SKM-1 treated with dmso at 0.1 percent for 144 hours (cell line): ENCODE data around the gene CACNA1H.

Experiments used
- DNase-seq: peaks from one replicate; lab custom pipeline; 2025; ENCODE audit not compliant: unreplicated experiment; lab: John Stamatoyannopoulos, UW

The CACNA1H gene

GRCh38 chr16:1210461-1210860, 57.6 kb downstream of the CACNA1H start:
- no peak for DNase-seq

DNA sequence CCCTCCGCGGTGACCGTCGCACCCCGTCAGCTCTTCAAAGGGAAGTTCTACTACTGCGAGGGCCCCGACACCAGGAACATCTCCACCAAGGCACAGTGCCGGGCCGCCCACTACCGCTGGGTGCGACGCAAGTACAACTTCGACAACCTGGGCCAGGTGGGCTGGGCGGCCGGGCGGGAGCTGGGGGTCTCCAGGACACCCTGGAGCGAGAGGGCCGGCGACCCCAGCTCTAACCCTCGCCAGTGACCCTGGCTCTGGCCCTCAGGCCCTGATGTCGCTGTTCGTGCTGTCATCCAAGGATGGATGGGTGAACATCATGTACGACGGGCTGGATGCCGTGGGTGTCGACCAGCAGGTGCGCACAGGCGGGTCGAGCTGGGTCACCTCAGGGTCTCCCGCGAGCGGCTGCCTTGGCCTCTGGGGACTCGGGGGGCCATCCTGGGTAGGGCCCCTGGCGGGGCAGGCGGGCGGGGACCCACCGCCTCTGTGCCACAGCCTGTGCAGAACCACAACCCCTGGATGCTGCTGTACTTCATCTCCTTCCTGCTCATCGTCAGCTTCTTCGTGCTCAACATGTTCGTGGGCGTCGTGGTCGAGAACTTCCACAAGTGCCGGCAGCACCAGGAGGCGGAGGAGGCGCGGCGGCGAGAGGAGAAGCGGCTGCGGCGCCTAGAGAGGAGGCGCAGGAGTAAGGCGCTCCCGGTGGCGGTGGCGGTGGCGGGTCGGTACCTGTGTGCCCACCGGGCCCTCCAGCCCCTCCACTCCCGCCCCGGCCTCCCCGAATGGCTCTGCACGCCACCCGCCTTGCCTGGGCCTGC, 58.8 kb downstream of the CACNA1H start:
- no peak for DNase-seq

DNA sequence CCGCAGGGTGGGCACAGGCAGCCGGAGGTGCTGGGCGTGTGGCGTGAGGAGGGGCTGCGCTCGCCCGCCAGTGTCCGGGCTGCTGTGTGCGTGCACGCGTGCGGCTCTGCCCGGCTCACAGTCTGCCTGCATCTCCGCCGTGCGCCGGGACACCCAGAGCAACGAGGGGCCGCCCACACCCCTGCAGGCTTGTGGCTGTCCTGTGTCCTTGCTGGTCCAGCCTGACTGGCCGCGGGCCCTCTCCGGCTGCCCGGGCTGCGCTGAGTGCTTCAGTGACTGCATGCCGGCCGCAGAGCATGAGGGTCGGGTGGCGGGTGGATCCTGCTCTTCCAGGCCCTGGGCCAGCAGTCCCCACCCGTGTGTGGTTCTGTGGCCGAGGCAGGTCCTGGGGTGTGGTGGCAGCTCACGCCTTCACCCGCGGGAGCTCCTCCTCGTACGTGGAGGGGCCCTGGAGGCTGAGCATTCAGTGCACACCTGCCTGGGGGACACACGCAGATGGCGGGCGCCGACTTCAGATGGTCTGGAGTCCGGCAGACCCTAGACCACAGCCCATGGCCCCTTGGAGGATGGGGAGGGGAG, 59.8 kb downstream of the CACNA1H start:
- no peak for DNase-seq

DNA sequence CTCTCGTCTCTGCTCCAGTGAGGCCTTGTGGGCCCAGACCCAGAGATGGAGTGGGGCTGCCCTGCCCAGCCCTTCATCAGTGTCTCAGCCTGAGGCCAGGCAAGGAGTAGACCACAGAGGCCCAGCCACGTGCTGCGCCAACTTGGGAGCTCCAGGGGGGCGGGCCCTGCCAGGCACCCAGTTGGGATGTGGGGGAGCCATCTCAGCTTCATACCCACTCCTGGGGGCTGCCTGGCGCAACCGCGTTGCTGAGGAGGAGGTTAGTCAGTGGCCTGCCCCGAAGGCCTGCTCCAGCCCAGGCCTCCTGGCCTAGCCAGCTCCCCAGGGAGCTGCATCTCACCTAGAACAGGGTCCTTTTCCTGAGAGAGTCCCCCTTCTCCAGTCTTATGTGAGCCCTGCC, 60.3 kb downstream of the CACNA1H start:
- no peak for DNase-seq

GRCh38 chr16:1213796-1214372, 61.0 kb downstream of the CACNA1H start:
- no peak for DNase-seq

DNA sequence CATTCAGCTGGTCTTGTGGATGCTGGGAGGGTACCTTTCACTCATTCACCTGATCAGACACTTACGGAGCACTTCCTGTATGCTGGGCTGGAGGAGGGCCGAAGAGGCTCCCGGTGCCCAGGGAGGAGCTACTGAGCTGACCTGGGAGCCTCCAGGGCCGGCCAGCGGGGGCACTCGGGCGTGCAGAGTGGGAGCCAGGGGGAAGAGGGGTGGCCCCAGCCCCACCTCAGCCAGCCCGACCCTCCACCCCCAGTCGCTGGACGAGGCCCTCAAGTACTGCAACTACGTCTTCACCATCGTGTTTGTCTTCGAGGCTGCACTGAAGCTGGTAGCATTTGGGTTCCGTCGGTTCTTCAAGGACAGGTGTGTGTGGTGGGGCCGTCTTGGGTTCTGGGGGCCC, 61.8 kb downstream of the CACNA1H start:
- no peak for DNase-seq

DNA sequence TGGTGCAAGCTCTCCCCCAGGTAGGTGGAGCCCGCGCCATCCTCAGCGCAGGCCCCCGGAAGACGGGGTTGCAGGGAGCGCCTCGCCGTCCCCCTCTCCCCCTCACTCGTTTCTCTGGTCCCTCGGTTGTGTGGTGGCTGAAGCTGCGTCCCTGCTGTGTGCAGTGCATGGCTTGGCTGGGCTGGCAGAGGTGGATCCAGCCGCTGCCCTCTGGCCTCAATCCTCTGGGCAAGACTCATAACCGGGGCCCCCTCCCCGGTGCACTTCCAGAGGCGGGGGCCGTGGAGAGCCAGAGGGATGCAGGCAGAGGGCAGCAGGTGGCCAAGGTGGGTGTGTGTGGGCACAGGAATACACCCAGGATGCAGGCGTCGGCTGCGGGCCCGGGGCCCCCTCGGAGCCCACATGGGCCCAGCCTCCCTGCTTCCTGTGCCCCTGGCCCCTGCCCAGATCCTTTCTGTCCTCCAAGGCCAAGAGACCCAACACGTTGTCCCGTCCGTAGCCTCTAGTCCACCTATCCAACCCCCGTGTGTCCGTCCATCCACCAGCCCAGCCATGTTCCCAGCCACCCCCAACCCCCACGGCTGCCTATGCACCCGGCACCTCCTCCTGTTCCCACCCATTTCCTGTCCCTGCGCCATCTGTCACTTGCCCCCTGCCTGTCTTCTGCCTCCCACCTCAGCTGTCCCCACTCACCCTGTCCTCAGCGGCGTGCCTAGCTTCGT, 62.8 kb downstream of the CACNA1H start:
- no peak for DNase-seq

- no peak for DNase-seq
Observed at GRCh38 chr16:1216296-1216619, 63.4 kb downstream of the CACNA1H start.

DNA sequence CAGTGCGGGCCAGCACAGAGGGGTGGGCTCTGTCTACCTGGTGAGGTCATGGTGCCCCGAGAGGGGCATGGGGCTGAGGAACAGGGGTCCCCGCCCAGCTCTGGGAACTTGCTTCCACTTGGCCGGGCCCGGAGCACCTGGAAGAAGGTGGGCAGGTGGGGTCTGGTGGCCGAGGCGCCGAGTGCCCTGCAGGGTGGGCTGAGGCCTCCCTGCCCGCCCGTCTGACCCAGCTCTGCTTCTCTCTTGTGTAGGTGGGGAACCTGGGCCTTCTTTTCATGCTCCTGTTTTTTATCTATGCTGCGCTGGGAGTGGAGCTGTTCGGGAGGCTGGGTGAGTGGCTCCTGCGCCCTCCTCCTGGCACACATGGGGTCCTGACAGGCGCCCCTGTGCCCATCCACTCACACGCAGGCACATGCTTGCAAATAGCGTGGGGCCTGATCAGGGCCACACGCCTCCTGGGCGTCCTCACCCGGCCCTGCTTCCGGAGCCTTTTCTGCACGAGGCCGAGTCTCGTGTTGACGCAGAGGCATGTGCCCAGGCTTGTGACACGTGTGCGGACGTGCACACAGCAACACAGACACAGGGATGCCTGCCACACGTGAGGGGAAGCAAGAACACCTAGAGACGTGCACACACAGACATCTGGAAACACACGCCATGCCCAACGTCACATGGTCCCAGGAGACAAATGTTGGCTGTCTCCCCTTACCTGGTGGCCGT, 63.9 kb downstream of the CACNA1H start:
- no peak for DNase-seq

DNA sequence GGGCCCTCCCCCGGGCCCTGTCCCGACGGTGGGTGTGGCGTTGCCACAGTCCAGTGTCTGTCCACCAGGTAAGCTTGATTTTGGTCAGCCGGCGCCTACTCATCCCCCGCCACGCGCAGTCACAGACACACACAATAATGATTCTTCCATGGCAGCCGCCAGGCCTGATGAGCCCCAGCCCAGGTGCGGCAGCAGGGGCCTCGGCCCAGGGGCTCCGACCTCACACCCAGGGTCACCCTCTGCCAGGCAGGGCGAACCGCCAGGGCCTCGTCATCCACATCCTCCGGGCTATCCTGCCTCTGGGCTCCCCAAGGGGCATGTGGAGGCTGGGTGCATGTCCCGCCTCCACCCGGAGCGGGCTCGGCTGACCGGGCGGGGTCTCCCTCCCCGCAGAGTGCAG, 64.6 kb downstream of the CACNA1H start:
- no peak for DNase-seq

DNA sequence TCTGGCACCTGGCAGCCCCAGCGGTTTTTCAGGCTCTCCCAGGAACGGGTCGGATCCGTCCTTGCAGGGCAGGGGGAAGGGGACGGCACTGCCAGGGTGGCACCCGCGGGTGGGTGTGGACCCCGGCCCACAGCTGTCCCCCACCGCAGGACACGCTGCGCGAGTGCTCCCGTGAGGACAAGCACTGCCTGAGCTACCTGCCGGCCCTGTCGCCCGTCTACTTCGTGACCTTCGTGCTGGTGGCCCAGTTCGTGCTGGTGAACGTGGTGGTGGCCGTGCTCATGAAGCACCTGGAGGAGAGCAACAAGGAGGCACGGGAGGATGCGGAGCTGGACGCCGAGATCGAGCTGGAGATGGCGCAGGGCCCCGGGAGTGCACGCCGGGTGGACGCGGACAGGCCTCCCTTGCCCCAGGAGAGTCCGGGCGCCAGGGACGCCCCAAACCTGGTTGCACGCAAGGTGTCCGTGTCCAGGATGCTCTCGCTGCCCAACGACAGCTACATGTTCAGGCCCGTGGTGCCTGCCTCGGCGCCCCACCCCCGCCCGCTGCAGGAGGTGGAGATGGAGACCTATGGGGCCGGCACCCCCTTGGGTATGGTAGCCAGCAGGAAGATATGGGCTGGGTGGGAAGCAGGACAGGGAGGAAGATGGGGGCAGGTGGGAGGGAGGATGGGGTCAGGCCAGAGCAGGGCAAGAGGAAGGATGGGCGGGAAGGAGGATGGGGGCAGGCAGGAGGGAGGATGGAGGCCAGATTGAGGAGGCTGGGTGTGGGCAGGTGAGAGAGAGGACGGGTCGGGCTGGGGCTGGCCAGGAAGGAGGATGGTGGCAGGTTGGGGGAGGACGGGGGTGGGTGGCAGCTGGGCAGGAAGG, 65.4 kb downstream of the CACNA1H start:
- DNase-seq, result no peak

- no peak for DNase-seq
Observed at GRCh38 chr16:1218930-1219611, 66.2 kb downstream of the CACNA1H start.

GRCh38 chr16:1220098-1220728, 67.3 kb downstream of the CACNA1H start:
- no peak for DNase-seq

DNA sequence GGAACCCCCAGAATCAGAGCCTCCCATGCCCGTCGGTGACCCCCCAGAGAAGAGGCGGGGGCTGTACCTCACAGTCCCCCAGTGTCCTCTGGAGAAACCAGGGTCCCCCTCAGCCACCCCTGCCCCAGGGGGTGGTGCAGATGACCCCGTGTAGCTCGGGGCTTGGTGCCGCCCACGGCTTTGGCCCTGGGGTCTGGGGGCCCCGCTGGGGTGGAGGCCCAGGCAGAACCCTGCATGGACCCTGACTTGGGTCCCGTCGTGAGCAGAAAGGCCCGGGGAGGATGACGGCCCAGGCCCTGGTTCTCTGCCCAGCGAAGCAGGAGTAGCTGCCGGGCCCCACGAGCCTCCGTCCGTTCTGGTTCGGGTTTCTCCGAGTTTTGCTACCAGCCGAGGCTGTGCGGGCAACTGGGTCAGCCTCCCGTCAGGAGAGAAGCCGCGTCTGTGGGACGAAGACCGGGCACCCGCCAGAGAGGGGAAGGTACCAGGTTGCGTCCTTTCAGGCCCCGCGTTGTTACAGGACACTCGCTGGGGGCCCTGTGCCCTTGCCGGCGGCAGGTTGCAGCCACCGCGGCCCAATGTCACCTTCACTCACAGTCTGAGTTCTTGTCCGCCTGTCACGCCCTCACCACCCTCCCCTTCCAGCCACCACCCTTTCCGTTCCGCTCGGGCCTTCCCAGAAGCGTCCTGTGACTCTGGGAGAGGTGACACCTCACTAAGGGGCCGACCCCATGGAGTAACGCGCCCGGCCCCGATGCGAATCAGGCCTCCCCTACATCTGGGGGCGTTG, 68.1 kb downstream of the CACNA1H start:
- no peak for DNase-seq

GRCh38 chr16:1221628-1222552, 69.0 kb downstream of the CACNA1H start:
- no peak for DNase-seq

DNA sequence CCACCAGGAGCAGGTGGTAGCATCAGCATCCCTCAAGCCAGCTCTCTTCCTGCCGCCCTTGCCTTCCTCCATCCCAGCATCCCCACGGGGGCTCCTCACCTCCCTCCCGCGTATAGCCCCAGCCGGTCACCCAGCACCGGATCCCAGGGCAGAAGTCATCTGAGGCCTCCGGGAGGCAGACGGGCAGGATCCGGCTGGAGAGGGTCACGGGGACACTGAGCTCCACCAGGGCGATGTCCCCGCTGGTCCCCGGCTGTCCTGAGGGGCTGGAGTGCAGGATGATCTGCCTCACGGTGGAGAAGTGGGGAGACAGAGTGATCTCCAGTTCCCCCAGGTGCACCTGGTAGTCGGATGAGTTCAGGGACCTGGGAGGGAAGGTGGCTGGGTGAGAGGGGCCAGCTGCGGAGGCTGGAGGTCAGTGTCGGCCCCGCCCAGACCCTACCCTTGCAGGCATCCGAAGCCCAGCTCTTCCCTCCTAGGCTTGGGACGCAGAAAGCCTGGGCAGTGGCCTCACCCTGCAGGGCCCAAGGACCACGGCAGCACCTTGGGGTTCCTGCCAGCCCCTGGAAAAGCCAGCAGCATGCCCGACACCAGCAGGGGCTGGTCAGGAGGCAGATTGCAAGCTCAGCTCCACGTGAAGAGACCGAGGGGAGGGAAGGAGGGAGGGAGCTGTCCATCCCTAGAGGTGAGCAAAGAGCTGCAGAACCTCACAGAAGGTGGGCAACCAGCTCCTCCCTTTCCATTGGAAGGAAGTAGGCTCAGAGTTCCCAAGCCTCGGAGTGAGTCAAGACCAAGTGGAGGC, 69.8 kb downstream of the CACNA1H start:
- DNase-seq, result no peak
